Stimulated activated CD8-positive, alpha-beta memory T cell treated with anti-CD3 and anti-CD28 coated beads, Interleukin-2, amount 100 ng/mL, for 1 hour (primary cell): ENCODE results near the gene CHM.

Experiments used
- DNase-seq, 2 donors: peaks; one replicate each; pipeline ENCODE4 v3.0.0-alpha.2; 2020; ENCODE audit warnings: low read depth in 2 of 2

CHM gene

GRCh38 chrX:85907316-85907715 lies 140.0 kb downstream of the CHM start:
- no peak for DNase-seq

DNA sequence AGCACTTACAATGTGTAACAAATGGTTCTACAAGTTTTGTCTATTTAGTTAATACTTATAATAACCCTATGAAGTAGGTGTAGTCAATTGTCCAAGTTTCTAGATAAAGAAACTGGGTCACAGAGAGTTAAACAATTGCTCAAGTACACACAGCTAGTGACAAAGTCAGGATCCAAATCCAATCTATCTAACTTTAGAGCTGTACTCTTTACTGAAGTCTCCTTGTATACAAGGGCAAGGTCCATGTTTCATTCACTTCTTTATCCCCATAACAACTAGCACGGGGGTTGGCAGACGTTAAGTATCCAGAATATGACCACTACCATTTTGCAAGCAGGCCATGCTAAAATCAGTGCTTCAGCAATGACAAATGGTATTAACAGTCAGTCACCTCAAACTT lies 141.0 kb downstream of the CHM start:
- DNase-seq = no peak

DNA sequence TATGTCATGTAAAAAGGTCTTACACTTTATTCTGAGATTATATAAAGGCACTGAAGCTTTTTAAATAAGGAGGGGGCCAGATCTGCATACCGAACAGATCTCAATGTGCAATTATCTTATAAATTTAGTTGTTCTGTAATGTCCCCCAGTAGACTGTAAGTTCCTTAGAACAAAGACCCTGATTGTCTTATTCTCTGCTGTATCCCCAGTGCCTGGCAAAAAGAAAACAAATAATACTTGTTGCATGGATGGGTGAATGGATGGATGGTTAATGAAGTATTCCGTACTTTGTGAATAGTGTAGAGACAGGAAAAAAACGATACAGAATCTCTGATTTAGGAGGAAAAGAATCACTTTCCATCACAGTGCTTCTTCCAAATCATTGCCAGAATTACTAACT lies 141.5 kb downstream of the CHM start:
- DNase-seq = no peak

DNA sequence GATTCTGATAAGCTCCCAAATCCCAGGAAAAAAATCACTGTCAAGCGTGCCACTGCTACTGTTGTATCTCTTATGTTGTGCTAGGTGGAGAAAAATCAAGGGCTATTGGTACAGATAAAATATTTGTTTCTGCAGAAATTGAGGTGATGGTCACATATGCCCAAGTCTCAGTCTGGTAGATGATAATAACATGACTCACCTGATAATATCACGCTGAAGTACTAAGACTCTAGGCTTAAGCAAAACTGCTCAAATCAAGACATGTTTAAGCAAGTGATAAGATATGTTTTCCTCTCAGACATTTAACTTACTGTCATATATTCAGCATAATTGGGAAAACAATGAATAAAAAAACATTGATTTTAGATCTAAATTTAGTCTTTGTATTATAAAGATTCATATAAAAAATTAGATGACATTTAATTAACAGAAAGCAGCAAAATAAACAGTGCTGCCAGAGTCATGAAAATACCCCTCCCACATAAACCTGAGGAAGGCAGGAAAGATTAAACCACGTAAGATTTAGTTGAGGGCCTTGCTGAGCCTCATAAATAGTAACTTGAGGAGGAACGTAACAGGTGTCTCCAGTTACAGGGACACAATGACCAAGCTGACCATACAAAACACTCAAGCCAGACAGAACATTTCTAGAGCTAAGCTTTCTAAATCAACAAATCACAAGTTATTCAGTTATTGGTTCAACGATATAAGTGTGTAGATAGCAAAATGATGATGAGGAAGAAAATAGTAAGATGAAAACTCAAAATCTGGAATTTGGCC lies 143.5 kb downstream of the CHM start:
- DNase-seq = no peak

GRCh38 chrX:85897362-85898126 lies 149.8 kb downstream of the CHM start:
- no peak for DNase-seq

DNA sequence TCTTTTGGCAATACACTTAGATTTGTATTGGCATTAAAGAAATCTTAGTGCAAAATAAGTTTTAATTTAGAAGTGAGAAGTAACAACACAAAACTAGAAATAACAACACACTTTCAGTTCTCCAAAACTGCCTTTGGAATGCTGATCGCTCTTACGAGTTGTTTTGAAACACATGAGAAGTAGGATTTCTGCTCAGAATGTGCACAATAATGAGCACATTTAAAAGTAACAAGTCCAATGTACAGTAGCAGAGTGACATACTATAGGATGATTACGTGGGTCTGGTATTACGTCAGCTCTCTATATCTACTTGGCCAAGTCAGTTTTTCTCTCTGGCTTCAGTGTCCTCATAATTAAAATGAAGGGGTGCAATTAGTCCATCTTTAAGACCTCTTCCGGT lies 164.8 kb downstream of the CHM start:
- DNase-seq = no peak

DNA sequence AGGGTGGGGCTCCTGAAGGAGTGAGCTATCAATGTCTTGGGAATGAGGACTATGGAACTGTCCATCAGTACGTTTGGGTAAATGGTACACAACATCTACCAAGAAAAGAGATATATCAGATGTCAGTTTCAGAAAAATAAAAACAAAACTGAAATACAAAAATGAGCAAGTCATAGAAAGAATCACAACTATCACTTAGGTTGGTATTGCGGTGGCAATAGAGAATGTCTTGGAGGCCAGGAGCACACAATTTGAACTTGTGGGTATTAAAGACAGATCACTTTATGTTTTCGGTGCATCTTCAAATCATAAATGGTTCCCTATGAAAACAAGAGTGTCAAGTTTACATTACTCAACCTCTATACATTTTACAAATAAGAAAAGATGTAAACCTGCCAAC lies 176.8 kb downstream of the CHM start:
- no peak for DNase-seq

- DNase-seq = no peak
These were observed 182.0 kb downstream of the CHM start for GRCh38 chrX:85865324-85865723.

- DNase-seq = no peak
These were observed 187.9 kb downstream of the CHM start for GRCh38 chrX:85859426-85859825.

GRCh38 chrX:85851418-85851817 lies 195.9 kb downstream of the CHM start:
- no peak for DNase-seq

- no peak for DNase-seq
These were observed 210.5 kb downstream of the CHM start for GRCh38 chrX:85836868-85837267.

DNA sequence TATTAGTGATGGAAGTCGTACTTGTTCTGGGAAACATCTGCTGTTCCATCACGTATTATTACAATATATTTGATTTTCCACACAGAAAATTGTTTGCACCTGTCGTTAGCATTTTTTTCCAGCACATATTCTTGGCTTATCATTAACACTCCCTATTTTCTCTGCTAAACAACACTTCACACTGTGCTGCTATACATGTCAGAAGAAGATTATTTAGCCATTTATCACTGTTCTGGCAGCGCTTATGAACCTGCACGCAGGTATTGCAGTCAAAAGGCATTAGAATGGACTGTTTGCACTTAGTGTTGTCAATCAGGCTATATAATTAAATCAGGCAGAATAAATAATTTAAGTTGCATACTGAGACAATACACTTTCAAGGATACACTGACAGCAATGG lies 218.6 kb downstream of the CHM start:
- DNase-seq = no peak

- no peak for DNase-seq
These were observed 232.1 kb downstream of the CHM start for GRCh38 chrX:85815203-85815751.
